ENCODE data around the gene SNX2. TPM values are rescaled to one million over a fixed set of nuclear protein-coding genes. Genes with fewer than 3 reads are reported as not detected.
"Not testable (repeated sequence)": the region's sequence is repeated elsewhere in the genome, so short reads cannot be mapped to it uniquely, and the experiment has no call there.

SNX2 gene, protein sequence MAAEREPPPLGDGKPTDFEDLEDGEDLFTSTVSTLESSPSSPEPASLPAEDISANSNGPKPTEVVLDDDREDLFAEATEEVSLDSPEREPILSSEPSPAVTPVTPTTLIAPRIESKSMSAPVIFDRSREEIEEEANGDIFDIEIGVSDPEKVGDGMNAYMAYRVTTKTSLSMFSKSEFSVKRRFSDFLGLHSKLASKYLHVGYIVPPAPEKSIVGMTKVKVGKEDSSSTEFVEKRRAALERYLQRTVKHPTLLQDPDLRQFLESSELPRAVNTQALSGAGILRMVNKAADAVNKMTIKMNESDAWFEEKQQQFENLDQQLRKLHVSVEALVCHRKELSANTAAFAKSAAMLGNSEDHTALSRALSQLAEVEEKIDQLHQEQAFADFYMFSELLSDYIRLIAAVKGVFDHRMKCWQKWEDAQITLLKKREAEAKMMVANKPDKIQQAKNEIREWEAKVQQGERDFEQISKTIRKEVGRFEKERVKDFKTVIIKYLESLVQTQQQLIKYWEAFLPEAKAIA
- 18.2 and 22.0 TPM in 2 replicates for total RNA-seq (2014; rRNA removed; shearing (Covaris generic))

DNA sequence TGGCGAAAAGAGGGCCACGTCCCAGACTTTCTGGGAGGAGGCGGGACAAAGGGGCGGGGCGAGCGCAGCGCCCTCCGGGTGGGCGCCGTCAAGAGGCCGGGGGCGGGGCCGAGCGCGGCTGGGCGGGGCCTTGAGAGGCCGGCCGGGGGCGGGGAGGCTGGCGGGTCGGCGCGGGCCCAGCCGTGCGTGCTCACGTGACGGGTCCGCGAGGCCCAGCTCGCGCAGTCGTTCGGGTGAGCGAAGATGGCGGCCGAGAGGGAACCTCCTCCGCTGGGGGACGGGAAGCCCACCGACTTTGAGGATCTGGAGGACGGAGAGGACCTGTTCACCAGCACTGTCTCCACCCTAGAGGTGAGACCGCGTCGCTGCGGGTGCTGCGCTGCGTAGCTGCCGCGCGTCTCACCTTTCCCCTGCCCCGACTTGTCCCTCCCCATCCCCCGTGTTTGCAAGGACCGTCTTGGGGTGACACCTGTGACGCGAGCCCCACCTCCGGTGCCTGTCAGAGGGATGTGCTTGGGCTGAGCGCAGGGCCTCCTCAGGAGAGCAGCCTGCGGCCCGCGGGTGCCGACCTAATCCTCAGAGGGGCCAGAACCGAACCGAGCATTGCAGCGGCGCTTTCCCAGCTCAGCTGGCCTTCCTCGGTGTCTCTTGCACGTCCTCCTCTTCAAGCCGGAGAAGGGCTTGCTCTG is at the start of gene SNX2:
TSS of gene SNX2 (plus strand) at position 220 of the 689 bp plus-strand sequence. CDS start at position 244, 24 bp downstream.
- peak; percentile 86 for DNase-seq (ENCODE audit: low spot score)

GRCh38 chr5:122727112-122727541 is 47.8 kb upstream of the SNX2 start:
- DNase-seq (ENCODE audit: low spot score) = peak; percentile 28

DNA sequence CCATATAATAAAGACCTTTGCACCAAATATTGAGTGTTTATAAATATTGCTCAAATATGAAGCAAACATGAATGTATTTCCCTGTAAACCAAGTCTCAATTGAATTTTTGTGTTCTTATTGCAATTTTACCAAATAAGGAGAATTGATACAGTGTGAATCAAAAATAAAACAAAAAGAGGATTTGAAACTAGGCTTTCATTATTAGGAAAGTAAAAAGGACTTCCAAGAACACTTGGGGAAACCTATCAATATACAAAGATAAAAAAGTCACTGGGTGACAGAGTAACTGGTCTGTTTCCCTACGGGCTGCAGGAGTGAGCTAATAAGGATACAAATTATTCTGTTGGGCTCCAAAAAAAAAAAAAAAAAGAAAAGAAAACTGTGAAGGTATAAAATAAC is 44.8 kb upstream of the SNX2 start:
- no peak for DNase-seq (ENCODE audit: low spot score)

DNA sequence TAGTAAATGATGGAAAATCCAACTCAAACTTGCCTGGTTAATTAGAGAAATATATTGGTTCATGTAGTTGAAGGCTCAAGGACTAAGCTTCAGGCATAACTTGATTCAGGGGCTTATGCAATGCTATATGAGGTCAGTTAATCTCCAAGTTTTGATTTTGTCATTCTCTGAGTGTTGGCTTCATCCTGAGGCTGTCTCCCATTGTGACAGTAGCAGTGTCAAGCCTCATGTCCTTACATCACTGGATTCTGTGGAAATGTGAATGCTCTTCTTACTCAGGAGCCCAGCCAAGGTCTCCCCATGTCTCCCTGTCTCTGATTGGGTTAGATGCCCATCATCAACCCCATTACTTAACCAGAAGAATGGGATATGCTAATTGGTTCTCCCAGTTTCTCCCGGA is 44.4 kb upstream of the SNX2 start:
- no peak for DNase-seq (ENCODE audit: low spot score)

GRCh38 chr5:122736086-122736845 is 38.6 kb upstream of the SNX2 start:
- no peak for DNase-seq (ENCODE audit: low spot score)

DNA sequence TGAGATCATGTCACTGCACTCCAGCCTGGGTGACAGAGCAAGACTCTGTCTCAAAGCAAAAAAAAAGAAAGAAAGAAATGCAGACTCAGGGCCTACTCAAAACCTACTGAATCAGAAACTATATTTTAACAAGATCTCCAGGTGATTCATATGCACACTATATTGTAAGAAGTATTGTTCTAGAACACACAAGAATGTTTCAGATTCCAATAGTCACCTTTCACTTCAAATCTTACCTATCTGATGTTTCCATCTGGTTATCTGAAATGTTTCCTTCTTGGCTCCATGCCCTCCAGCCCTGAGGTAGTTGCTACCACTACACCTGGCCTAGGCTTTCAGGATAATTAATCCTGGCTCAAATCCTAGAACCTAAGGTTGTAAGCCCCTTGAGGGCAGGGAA is 36.8 kb upstream of the SNX2 start:
- no peak for DNase-seq (ENCODE audit: low spot score)

- DNase-seq (ENCODE audit: low spot score) = no peak
These were observed 33.2 kb upstream of the SNX2 start for GRCh38 chr5:122741681-122742080.

DNA sequence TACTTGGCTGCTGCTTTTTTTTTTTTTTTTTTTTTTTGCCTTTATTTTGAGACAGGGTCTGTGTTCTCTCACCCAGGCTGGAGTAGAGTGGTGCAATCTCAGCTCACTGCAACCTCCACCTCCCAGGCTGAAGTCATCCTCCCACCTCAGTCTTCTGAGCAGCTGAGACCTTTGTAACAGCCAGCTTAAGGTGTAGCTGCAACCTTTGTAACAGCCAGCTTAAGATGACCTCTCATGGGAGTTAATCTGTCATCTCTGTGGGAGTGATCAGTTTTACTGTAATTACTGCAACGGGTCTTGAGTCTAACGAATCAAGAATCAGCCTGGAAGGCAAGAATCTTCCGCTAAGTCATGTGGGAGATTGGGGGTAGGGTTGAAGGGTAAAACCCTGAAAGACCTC is 31.6 kb upstream of the SNX2 start:
- no peak for DNase-seq (ENCODE audit: low spot score)

DNA sequence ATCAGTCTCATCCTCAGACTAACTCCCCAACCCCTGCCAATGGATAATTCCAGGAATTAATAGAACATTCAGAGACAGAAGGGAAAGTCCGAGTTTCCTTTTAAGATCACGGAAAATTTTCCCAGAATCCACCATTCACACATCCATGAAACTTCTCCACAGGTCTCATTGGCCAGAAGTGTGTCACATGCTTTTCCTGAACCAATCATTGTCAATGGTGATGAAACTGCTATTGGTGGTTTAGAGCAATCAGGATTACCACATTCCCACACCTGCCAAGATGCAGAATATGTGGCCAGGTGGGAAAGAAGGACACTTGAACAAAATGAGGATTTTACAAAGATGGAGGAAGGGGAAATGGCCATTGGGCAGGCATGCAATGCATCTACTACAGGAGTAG is 29.3 kb upstream of the SNX2 start:
- no peak for DNase-seq (ENCODE audit: low spot score)

- DNase-seq (ENCODE audit: low spot score) = no peak
These were observed 25.0 kb upstream of the SNX2 start for GRCh38 chr5:122749886-122750285.

DNA sequence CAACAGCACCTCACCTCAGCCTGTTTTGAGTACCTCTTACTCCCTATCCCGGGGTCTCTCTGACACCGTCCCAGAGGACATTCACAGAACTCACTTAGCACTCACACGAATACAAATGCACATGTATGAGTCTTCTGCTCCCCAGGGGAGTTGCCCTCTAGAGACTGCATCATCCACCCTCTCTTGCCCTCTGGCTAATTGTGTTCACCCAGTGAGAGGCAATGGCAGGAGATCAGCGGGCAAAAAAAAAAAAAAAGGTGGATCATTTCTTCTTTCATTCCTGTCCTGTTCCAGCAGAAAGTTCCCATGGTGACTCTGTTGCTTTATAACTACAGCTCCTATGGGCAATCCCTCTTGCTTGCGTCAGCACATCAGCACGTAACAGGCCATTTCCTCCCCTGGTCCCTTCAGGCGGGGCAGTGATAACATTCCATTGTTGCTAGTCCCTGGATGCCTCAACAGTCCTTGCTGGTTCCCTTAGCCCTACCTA is 23.5 kb upstream of the SNX2 start:
- DNase-seq (ENCODE audit: low spot score) = no peak

DNA sequence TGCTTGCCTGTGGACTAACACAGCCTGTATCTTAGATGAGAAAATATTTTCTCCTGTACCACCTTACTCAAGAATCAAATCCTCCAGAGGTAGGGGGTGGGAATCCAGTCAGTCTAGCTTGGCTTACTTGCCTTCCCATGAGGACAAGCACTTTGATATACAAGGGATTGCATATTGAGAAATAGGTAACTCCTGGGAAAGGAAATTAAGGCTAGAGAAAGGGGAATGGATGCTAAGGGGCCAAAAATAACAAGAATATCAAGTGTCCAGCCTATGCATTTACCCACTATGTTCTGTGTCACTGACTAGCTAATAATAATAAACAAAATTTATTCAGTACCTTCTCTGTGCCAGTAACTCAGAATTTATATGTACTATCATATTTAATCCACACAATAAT is 21.4 kb upstream of the SNX2 start:
- DNase-seq (ENCODE audit: low spot score) = no peak

DNA sequence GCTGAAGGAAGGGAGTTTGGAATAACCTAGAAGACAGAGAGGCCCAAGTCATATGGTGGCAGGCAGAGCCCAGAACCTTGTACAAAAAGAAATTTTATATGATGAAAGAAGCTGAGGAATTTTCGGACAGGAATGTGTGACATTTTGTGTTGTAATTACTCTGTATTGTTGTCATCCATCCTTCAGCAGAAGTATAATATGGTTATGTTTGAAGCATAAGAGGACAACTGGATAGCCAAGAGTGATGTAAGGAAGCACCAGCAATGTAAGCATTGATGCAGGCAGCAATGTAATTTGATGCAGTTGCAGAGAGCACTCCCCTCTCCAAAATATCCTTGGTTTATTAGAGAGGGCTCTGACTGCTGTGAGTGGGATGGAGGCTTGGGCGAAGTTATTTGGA is 19.1 kb upstream of the SNX2 start:
- DNase-seq (ENCODE audit: low spot score) = no peak

GRCh38 chr5:122756264-122756911 is 18.5 kb upstream of the SNX2 start:
- no peak for DNase-seq (ENCODE audit: low spot score)

- DNase-seq (ENCODE audit: low spot score) = no peak
These were observed 17.6 kb upstream of the SNX2 start for GRCh38 chr5:122757285-122757684.

- no peak for DNase-seq (ENCODE audit: low spot score)
These were observed 15.4 kb upstream of the SNX2 start for GRCh38 chr5:122759241-122760070.

GRCh38 chr5:122760236-122760635 is 14.6 kb upstream of the SNX2 start:
- no peak for DNase-seq (ENCODE audit: low spot score)

DNA sequence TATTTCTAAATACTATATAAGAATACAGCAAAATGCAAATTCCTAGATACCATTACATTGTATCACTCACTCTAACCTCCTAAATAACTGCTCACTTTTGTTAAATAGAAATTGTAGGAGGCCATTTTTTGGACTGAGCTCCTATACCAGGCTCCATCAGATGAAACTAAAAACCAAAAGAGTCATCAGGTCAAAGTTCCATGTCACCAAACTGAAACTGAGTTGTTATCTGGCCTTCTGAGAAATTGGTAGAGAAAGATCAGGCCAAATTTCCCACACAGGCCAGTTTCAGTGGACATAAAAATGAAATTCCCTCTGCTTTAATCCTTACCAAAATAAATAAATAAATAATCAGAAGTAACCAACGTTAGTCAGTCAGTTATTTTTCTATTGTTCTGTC is 13.8 kb upstream of the SNX2 start:
- DNase-seq (ENCODE audit: low spot score) = no peak

- DNase-seq (ENCODE audit: low spot score) = not testable (repeated sequence)
These were observed 13.0 kb upstream of the SNX2 start for GRCh38 chr5:122761896-122762295.

GRCh38 chr5:122766130-122766529 is 8.8 kb upstream of the SNX2 start:
- no peak for DNase-seq (ENCODE audit: low spot score)

Measured in HT-29 (cell line).